SK-N-SH treated with all-trans-retinoic acid at 6 μM for 48 hours (cell line): Measurements from ENCODE around the gene NMD3.

Experiments used
- ATAC-seq: fragments of 200-7000 bp; cut with Tn5 transposase; 3 replicates; pipeline ENCODE4 v1.9.1; 2020; ENCODE audit warnings: mild to moderate bottlenecking, moderate library complexity
- ARNTL ChIP-seq: fragments of 450-650 bp; formaldehyde crosslinking; IDR thresholded peaks from 2 replicates; pipeline ENCODE4 v1.5.0; 2020; ENCODE audit warnings: low read depth, mild to moderate bottlenecking, moderate library complexity, borderline replicate concordance
- BACH2 ChIP-seq: fragments of 250-450 bp; sonication (Bioruptor Pico); IDR thresholded peaks from 2 replicates; pipeline ENCODE4 v1.9.0; 2021; ENCODE audit warnings: mild to moderate bottlenecking, borderline replicate concordance
- CREB5 ChIP-seq: fragments of 250-450 bp; sonication (Bioruptor Pico); IDR thresholded peaks from 2 replicates; pipeline ENCODE4 v1.5.1; 2020; ENCODE audit warnings: low read depth, mild to moderate bottlenecking, moderate library complexity
- CSDC2 ChIP-seq: fragments of 250-450 bp; sonication (Bioruptor Pico); IDR thresholded peaks from 2 replicates; pipeline ENCODE4 v1.5.0; 2020; ENCODE audit warnings: mild to moderate bottlenecking, moderate library complexity
- CSRNP3 ChIP-seq: fragments of 250-450 bp; sonication (Bioruptor Pico); IDR thresholded peaks from 2 replicates; pipeline ENCODE4 v1.5.1; 2021; ENCODE audit warnings: mild to moderate bottlenecking, moderate library complexity
- ESRRG ChIP-seq: fragments of 250-450 bp; sonication (Bioruptor Pico); IDR thresholded peaks from 2 replicates; pipeline ENCODE4 v1.6.1; 2021; ENCODE audit warnings: mild to moderate bottlenecking
- GLIS3 ChIP-seq: fragments of 250-450 bp; sonication (Bioruptor Pico); IDR thresholded peaks from 2 replicates; pipeline ENCODE4 v1.5.0; 2020; ENCODE audit warnings: mild to moderate bottlenecking, moderate library complexity
- ISL1 ChIP-seq: fragments of 250-450 bp; sonication (Bioruptor Pico); IDR thresholded peaks from 2 replicates; pipeline ENCODE4 v2.1.2; 2022; ENCODE audit warnings: mild to moderate bottlenecking, moderate library complexity
- OSR1 ChIP-seq: fragments of 250-450 bp; sonication (Bioruptor Pico); IDR thresholded peaks from 2 replicates; pipeline ENCODE4 v1.8.0; 2022; ENCODE audit warnings: moderate library complexity, mild to moderate bottlenecking, inconsistent platforms
- PATZ1 ChIP-seq: fragments of 250-450 bp; sonication (Bioruptor Pico); IDR thresholded peaks from 2 replicates; pipeline ENCODE4 v1.8.0; 2020; ENCODE audit warnings: mild to moderate bottlenecking, moderate library complexity, borderline replicate concordance
- POU6F1 ChIP-seq: fragments of 250-450 bp; sonication (Bioruptor Pico); IDR thresholded peaks from 2 replicates; pipeline ENCODE4 v1.8.0; 2021; ENCODE audit warnings: low read depth, mild to moderate bottlenecking, moderate library complexity, borderline replicate concordance
- RARB ChIP-seq: fragments of 250-450 bp; sonication (Bioruptor Pico); IDR thresholded peaks from 2 replicates; pipeline ENCODE4 v1.8.0; 2021; ENCODE audit warnings: mild to moderate bottlenecking, moderate library complexity
- SNAI2 ChIP-seq: fragments of 250-450 bp; sonication (Bioruptor Pico); IDR thresholded peaks from 2 replicates; pipeline ENCODE4 v1.5.0; 2020; ENCODE audit warnings: mild to moderate bottlenecking, moderate library complexity
- TCF4 ChIP-seq: fragments of 250-450 bp; sonication (Bioruptor Pico); IDR thresholded peaks from 2 replicates; pipeline ENCODE4 v1.8.0; 2021; ENCODE audit warnings: mild to moderate bottlenecking, moderate library complexity, borderline replicate concordance
- TOX ChIP-seq: fragments of 250-450 bp; sonication (Bioruptor Pico); IDR thresholded peaks from 2 replicates; pipeline ENCODE4 v1.8.0; 2021; ENCODE audit warnings: mild to moderate bottlenecking, moderate library complexity, borderline replicate concordance
- TSHZ2 ChIP-seq: fragments of 250-450 bp; sonication (Bioruptor Pico); IDR thresholded peaks from 2 replicates; pipeline ENCODE4 v1.5.0; 2020; ENCODE audit warnings: mild to moderate bottlenecking, moderate library complexity
- ZC3H10 ChIP-seq: fragments of 250-450 bp; sonication (Bioruptor Pico); IDR thresholded peaks from 2 replicates; pipeline ENCODE4 v1.5.1; 2021; ENCODE audit warnings: mild to moderate bottlenecking, moderate library complexity
- ZFP3 ChIP-seq: fragments of 250-450 bp; sonication (Bioruptor Pico); IDR thresholded peaks from 2 replicates; pipeline ENCODE4 v1.5.0; 2020; ENCODE audit warnings: mild to moderate bottlenecking, moderate library complexity
- ZFP30 ChIP-seq: fragments of 450-650 bp; formaldehyde crosslinking; IDR thresholded peaks from 2 replicates; pipeline ENCODE4 v1.5.0; 2022; ENCODE audit warnings: mild to moderate bottlenecking, moderate library complexity
- ZNF565 ChIP-seq: fragments of 450-650 bp; formaldehyde crosslinking; conservative IDR thresholded peaks from 2 replicates; pipeline ENCODE4 v1.5.0; 2020; ENCODE audit warnings: low read depth, mild to moderate bottlenecking, moderate library complexity
- ZNF70 ChIP-seq: fragments of 450-650 bp; formaldehyde crosslinking; IDR thresholded peaks from 2 replicates; pipeline ENCODE4 v1.5.0; 2020; ENCODE audit warnings: mild to moderate bottlenecking, moderate library complexity
- ZNF8 ChIP-seq: fragments of 450-650 bp; formaldehyde crosslinking; IDR thresholded peaks from 2 replicates; pipeline ENCODE4 v1.5.0; 2020; ENCODE audit warnings: mild to moderate bottlenecking, moderate library complexity

Gene NMD3

GRCh38 chr3:161252143-161252542 is 31.0 kb downstream of the NMD3 start:
- TF ChIP-seq ZNF70 (no peak), CREB5 (CRISPR knock-in tag) (no peak), ZFP3 (CRISPR knock-in tag) (no peak), TOX (no peak), ZFP30 (CRISPR knock-in tag) (no peak), POU6F1 (CRISPR knock-in tag) (no peak), ESRRG (CRISPR knock-in tag) (no peak), SNAI2 (CRISPR knock-in tag) (no peak), ISL1 (CRISPR knock-in tag) (no peak), TSHZ2 (CRISPR knock-in tag) (no peak), PATZ1 (CRISPR knock-in tag) (no peak), ARNTL (CRISPR knock-in tag) (no peak), OSR1 (CRISPR knock-in tag) (no peak), BACH2 (CRISPR knock-in tag) (no peak), ZC3H10 (CRISPR knock-in tag) (no peak)
- TF ChIP-seq, all 23 proteins: peak for 0
- ATAC-seq: no peak

GRCh38 chr3:161253711-161254110 is 32.6 kb downstream of the NMD3 start:
- ATAC-seq: no peak
- TF ChIP-seq SNAI2 (CRISPR knock-in tag): no peak
- no peak for TF ChIP-seq TCF4 (CRISPR knock-in tag)
- TF ChIP-seq ARNTL (CRISPR knock-in tag): no peak
- no peak for TF ChIP-seq POU6F1 (CRISPR knock-in tag)
- TF ChIP-seq ESRRG (CRISPR knock-in tag): no peak
- TF ChIP-seq BACH2 (CRISPR knock-in tag): no peak

GRCh38 chr3:161254861-161255260 is 33.8 kb downstream of the NMD3 start:
- no peak for ATAC-seq
- TF ChIP-seq ZC3H10 (CRISPR knock-in tag) (no peak), TOX (no peak), ZNF70 (no peak), ZNF565 (CRISPR knock-in tag) (no peak), ZFP3 (CRISPR knock-in tag) (no peak), RARB (CRISPR knock-in tag) (no peak), CSDC2 (no peak), ESRRG (CRISPR knock-in tag) (no peak), ZFP30 (CRISPR knock-in tag) (no peak), POU6F1 (CRISPR knock-in tag) (no peak), CSRNP3 (no peak), GLIS3 (no peak), ISL1 (CRISPR knock-in tag) (no peak), OSR1 (CRISPR knock-in tag) (no peak), ARNTL (CRISPR knock-in tag) (no peak), TCF4 (CRISPR knock-in tag) (no peak), ZNF8 (CRISPR knock-in tag) (no peak)
